Small intestine (tissue), 7 donors: ENCODE results near the gene MAOA. TPM values are rescaled to one million over a fixed set of nuclear protein-coding genes. Genes with fewer than 3 reads are reported as not detected.
"Not testable (repeated sequence)": the region's sequence is repeated elsewhere in the genome, so short reads cannot be mapped to it uniquely, and the experiment has no call there.

Source experiments
- DNase-seq, 2 donors: peaks; one replicate each; pipeline versions ENCODE4 v3.0.0 to v3.0.0-alpha.2; 2013
- FAIRE-seq: peaks from 2 replicates; lab custom pipeline; 2012; peaks lifted over from hg19 to GRCh38; lab: Jason Lieb, UNC
- H3K27ac ChIP-seq, 3 donors: one replicate each; pipeline ENCODE4 v1.5.1; 2013; ENCODE audit warnings: low read length in 2 of 3, mild to moderate bottlenecking in 2 of 3, control low read depth in 1 of 3, inconsistent platforms in 1 of 3, low read depth in 1 of 3, moderate library complexity in 1 of 3
- H3K27me3 ChIP-seq, 3 donors: one replicate each; pipeline ENCODE4 v1.6.1; 2013; ENCODE audit warnings: low read length in 3 of 3, inconsistent platforms in 1 of 3; ENCODE audit not compliant: control insufficient read depth in 3 of 3, insufficient read depth in 3 of 3
- H3K36me3 ChIP-seq, 3 donors: one replicate each; pipeline ENCODE4 v1.6.1; 2013; ENCODE audit warnings: low read length in 3 of 3, inconsistent platforms in 1 of 3, low read depth in 1 of 3, mild to moderate bottlenecking in 1 of 3, moderate library complexity in 1 of 3; ENCODE audit not compliant: control insufficient read depth in 3 of 3, insufficient read depth in 2 of 3
- H3K4me1 ChIP-seq, 3 donors: one replicate each; pipeline ENCODE4 v1.6.1; 2013; ENCODE audit warnings: low read length in 2 of 3, inconsistent platforms in 1 of 3, low read depth in 1 of 3, mild to moderate bottlenecking in 1 of 3, moderate library complexity in 1 of 3; ENCODE audit not compliant: control insufficient read depth in 3 of 3, insufficient read depth in 2 of 3
- H3K4me3 ChIP-seq, 3 donors: one replicate each; pipeline ENCODE4 v1.5.1; 2013; ENCODE audit warnings: low read length in 3 of 3, control low read depth in 1 of 3, inconsistent platforms in 1 of 3, low read depth in 1 of 3, mild to moderate bottlenecking in 1 of 3, moderate library complexity in 1 of 3
- H3K9me3 ChIP-seq, 2 donors: one replicate each; pipeline ENCODE4 v1.6.1; 2013; ENCODE audit warnings: low read depth in 1 of 2, low read length in 1 of 2; ENCODE audit not compliant: control insufficient read depth in 2 of 2, insufficient read depth in 1 of 2
- WGBS, 3 donors: extraction: QIAGEN DNeasy Blood & Tissue Kit; methylation state at CpG; one replicate each; pipeline ENCODE4 v1.1.7; 2013; 5-methylcytosine and 5-hydroxymethylcytosine counted together
- polyA plus RNA-seq, 4 donors: library from polyadenylated mRNA; stranded (reverse) in 3 of 4; unstranded in 1 of 4; fragments of 200-250 nt in 3 of 4; fragments of 120-200 nt in 1 of 4; gene quantifications; one replicate each; pipeline versions ENCODE4 v1.2.1 to v1.2.3, GENCODE V29; 2013
- donor health status: healthy with polysubstance abuse.
- donor health status: control.
- donor health status: control.
- donor health status: Bipolar disorder and iron deficiency.
- donor health status: healthy.

The MAOA gene
- polyA plus RNA-seq, 4 donors, result 164 to 348 (median 175) TPM

DNA sequence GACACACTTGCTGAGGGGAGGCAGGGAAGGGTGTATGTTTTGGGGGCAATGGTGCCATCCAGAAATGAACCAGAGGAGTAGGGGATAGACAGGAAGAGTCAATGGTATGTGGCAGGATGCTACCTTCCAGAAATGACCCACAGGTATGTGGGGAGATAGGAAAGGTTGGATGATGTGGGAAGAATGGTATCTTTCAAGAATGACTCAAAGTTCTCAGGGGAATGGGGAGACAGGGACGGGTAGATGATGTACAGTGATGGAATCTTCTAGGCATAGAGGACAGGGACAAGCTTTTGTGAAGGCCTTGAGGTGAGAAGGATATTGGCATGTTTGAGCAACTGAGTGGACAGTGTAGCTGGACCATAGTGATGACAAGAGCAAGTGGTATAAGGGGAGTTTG, 64.9 kb downstream of the MAOA start:
- no peak overlapping the region for H3K4me3 ChIP-seq
- WGBS, 3 donors, result 59 to 91% (median 73%) methylated on average over 1 of the region's 1 CpG
- no peaks in the 10 kb centered on the region for H3K4me1 ChIP-seq
- H3K27me3 ChIP-seq, result no peaks in the 10 kb centered on the region
- DNase-seq (no peak), FAIRE-seq (no peak)
- no peak overlapping the region for H3K27ac ChIP-seq
- peaks cover 0 to 28% of the 10 kb centered on the region in 2 donors for H3K9me3 ChIP-seq
- peaks cover 0 to 15% (median 3%) of the 10 kb centered on the region in 3 donors for H3K36me3 ChIP-seq

DNA sequence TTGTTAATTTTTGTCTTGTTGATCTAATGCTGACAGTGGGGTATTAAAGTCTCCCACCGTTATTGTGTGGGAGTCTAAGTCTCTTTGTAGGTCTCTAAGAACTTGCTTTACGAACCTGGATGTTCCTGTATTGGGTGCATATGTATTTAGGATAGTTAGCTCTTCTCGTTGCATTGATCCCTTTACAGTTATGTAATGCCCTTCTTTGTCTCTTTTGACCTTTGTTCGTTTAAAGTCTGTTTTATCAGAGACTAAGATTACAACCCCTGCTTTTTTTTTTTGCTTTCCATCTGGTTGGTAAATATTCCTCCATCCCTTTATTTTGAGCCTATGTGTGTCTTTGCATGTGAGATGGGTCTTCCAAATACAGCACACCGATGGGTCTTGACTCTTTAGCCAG, 69.1 kb downstream of the MAOA start:
- H3K36me3 ChIP-seq, result peaks cover 0 to 12% (median 5%) of the 10 kb centered on the region in 3 donors
- H3K27ac ChIP-seq, H3K4me1 ChIP-seq, H3K27me3 ChIP-seq, DNase-seq, H3K4me3 ChIP-seq, FAIRE-seq, H3K9me3 ChIP-seq: not testable (repeated sequence)
- 35 to 62% (median 46%) methylated on average over 5 of the region's 5 CpGs for WGBS, 3 donors

DNA sequence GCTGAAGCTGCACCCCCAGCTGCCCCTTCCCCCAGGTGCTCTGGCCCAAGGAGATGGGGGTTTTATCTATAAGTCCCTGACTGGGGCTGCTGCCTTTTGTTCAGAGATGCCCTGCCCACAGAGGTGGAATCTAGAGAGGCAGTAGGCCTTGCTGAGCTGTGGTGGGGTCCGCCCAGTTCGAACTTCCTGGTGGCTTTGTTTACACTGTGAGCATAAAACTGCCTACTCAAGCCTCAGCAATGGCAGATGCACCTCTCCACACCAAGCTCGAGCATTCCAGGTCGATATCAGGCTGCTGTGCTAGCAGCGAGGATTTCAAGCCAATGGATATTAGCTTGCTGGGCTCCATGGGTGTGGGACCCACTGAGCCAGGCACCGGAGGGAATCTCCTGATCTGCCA, 71.2 kb downstream of the MAOA start:
- peaks cover 0 to 18% (median 5%) of the 10 kb centered on the region in 3 donors for H3K36me3 ChIP-seq
- H3K27ac ChIP-seq, FAIRE-seq, DNase-seq, H3K4me3 ChIP-seq, H3K9me3 ChIP-seq, H3K4me1 ChIP-seq, H3K27me3 ChIP-seq: not testable (repeated sequence)
- 54 to 78% (median 77%) methylated on average over 6 of the region's 6 CpGs for WGBS, 3 donors

DNA sequence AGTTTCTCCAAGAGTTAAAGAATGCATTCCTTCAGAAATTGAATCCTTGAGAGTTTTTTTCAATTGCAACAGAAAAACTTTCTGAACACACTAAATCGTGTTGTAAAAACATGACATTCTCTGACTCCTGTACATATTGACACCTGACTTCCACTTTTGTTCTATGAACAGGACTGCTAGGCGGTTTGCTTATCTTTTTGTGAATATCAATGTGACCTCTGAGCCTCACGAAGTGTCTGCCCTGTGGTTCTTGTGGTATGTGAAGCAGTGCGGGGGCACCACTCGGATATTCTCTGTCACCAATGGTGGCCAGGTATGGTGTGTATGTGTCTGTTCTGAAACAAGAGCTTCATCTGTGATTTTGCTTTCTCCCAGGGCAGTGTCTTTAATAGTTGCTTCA, 71.9 kb downstream of the MAOA start:
- H3K36me3 ChIP-seq, result peaks cover 0 to 18% (median 5%) of the 10 kb centered on the region in 3 donors
- no peaks in the 10 kb centered on the region for H3K27me3 ChIP-seq
- H3K4me1 ChIP-seq, result peaks cover 0 to 5% (median 0%) of the 10 kb centered on the region in 3 donors
- H3K27ac ChIP-seq, result no peak overlapping the region
- DNase-seq (no peak), FAIRE-seq (no peak)
- 42 to 53% (median 47%) methylated on average over 5 of the region's 5 CpGs for WGBS, 3 donors
- H3K4me3 ChIP-seq, result no peak overlapping the region
- peaks cover 0 to 3% of the 10 kb centered on the region in 2 donors for H3K9me3 ChIP-seq

DNA sequence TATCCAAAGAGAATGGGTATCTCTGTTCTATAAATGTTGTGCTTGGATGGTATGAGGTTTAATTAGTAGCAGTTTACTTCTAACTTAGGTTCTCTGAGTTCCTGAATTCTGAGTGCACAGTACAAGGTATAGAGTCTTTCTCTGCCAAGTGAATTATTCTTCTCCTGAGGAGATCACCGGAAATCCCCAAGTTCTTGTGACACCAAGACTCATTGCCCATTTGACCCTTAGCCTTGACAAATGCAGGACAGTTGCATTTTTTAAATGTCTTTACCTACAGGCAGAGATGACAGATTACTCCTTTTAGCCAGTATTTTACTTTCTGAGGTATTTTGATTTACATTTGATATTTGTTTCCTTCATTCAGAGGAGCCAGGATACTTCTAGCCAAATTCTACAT, 72.9 kb downstream of the MAOA start:
- 82 to 97% (median 88%) methylated on average over 1 of the region's 1 CpG for WGBS, 3 donors
- DNase-seq, result no peak
- Histone ChIP-seq H3K9me3 (peaks cover 0 to 3% of the 10 kb centered on the region in 2 donors), H3K27me3 (no peaks in the 10 kb centered on the region), H3K4me1 (peaks cover 0 to 5% (median 0%) of the 10 kb centered on the region in 3 donors), H3K36me3 (peaks cover 0 to 22% (median 7%) of the 10 kb centered on the region in 3 donors), H3K27ac (no peak overlapping the region), H3K4me3 (no peak overlapping the region)
- FAIRE-seq, result no peak

DNA sequence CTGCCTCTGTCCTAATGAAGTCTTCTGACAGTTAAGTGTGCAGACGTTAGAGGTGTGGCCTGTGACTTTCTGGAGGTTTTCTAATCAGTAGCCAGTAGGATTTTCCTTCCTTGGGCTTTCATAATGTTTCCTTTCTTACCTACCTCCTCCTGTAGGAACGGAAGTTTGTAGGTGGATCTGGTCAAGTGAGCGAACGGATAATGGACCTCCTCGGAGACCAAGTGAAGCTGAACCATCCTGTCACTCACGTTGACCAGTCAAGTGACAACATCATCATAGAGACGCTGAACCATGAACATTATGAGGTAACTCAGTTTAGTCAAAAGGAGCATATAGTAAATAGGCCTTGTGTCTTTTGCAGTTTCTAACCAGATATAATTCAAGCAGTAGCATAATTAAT, 75.0 kb downstream of the MAOA start:
- WGBS, 3 donors, result 80 to 91% (median 90%) methylated on average over 7 of the region's 7 CpGs
- H3K27ac ChIP-seq, result no peak overlapping the region

DNA sequence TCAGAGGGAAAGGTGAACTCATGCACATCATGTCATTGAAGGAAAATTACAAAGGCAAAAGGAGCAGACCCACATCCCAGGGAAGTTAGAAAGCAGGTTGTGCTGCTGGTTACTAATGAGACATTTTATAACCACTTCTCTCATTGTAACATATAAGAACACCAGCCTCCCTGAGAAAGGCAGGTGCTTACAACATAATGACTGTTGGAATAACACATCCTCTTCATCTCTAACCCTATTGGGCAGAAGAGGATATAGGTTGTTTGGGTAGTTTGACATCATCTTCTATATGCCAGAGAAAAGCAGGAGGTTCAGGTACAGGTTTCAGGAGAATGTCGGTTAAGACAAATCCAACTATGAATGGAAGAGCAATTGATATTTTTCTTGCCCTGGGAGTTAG, 77.6 kb downstream of the MAOA start:
- no peak overlapping the region for H3K27ac ChIP-seq
- WGBS, 3 donors, result 65 to 88% (median 70%) methylated on average over 1 of the region's 1 CpG
- H3K4me3 ChIP-seq, result no peak overlapping the region
- H3K27me3 ChIP-seq, result no peaks in the 10 kb centered on the region
- DNase-seq (no peak), FAIRE-seq (no peak)
- H3K36me3 ChIP-seq, result peaks cover 0 to 23% (median 7%) of the 10 kb centered on the region in 3 donors
- no peaks in the 10 kb centered on the region for H3K4me1 ChIP-seq
- H3K9me3 ChIP-seq, result no peaks in the 10 kb centered on the region

More for the DNA sequence above, 75.0 kb downstream of the MAOA start:
- H3K36me3 ChIP-seq, result peaks cover 0 to 28% (median 7%) of the 10 kb centered on the region in 3 donors
- FAIRE-seq, result no peak
- DNase-seq, result no peak
- no peak overlapping the region for H3K4me3 ChIP-seq
- peaks cover 0 to 3% of the 10 kb centered on the region in 2 donors for H3K9me3 ChIP-seq
- H3K27me3 ChIP-seq, result no peaks in the 10 kb centered on the region
- peaks cover 0 to 5% (median 0%) of the 10 kb centered on the region in 3 donors for H3K4me1 ChIP-seq

DNA sequence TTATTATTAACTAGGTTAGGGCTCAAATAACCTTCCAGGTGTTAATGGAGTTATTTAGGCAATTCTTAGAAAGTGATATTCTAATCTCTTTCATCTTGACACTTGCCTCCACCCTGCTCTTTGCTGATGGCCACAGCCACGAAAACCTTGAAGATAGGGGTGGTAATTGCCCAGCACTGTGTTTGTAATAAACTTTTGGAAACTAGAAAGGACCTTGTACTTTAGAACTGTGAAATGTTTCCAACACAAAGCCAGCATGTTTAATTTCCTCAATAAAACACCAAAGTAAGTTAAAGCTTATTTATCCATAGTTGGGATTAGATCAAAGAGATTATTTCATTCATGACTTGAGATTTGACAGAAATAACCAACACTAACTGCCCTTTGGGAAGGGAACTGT, 78.3 kb downstream of the MAOA start:
- H3K9me3 ChIP-seq, result no peaks in the 10 kb centered on the region
- DNase-seq, result peak; percentile 38 to 63
- no peak overlapping the region for H3K27ac ChIP-seq
- H3K36me3 ChIP-seq, result peaks cover 0 to 23% (median 7%) of the 10 kb centered on the region in 3 donors
- H3K27me3 ChIP-seq, result no peaks in the 10 kb centered on the region
- 5 to 46% (median 6%) methylated on average over 1 of the region's 1 CpG for WGBS, 3 donors
- no peak overlapping the region for H3K4me3 ChIP-seq
- H3K4me1 ChIP-seq, result no peaks in the 10 kb centered on the region
- FAIRE-seq, result no peak

DNA sequence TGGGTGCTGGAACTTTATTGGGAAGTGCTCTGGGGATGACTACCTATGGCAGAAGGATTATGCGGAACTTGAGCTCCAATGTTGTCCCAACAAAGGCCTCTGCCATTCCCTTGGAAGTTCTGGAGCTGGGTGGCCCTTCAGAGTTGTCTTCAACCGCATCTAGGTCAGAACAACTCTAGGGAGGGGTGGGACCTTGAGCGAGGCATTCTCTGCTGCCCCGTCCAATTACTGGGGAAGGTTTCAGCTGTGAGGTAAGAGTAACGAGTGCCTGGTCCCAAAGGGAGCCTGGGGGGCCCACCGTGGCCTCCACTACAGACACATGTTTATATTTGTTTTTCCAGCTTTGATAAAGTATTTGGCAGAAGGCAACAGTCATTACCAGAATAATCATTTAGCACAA, 79.4 kb downstream of the MAOA start:
- 56 to 78% (median 72%) methylated on average over 6 of the region's 6 CpGs for WGBS, 3 donors
- Histone ChIP-seq H3K36me3 (peaks cover 0 to 21% (median 3%) of the 10 kb centered on the region in 3 donors), H3K4me3 (no peak overlapping the region), H3K27me3 (no peaks in the 10 kb centered on the region), H3K27ac (no peak overlapping the region), H3K4me1 (no peaks in the 10 kb centered on the region), H3K9me3 (no peaks in the 10 kb centered on the region)
- FAIRE-seq (no peak), DNase-seq (no peak)
